Mesodermal cell (in vitro differentiated cells): ENCODE results near the gene SUPT3H.

Experiments used
- H3K27ac ChIP-seq: 2 replicates; pipeline ENCODE4 v1.7.0; 2013; ENCODE audit warnings: mild to moderate bottlenecking, low read depth, low read length, moderate library complexity; ENCODE audit not compliant: severe bottlenecking
- H3K36me3 ChIP-seq: 2 replicates; pipeline ENCODE4 v1.7.1; 2013; ENCODE audit warnings: mild to moderate bottlenecking, low read length, moderate library complexity; ENCODE audit not compliant: control insufficient read depth, insufficient read depth
- H3K4me1 ChIP-seq: one replicate; pipeline ENCODE4 v1.7.1; 2013; ENCODE audit warnings: mild to moderate bottlenecking, low read length; ENCODE audit not compliant: insufficient read depth, control insufficient read depth, poor library complexity, severe bottlenecking
- H3K4me3 ChIP-seq: 2 replicates; pipeline ENCODE4 v1.7.0; 2013; ENCODE audit warnings: low read length, control low read depth, mild to moderate bottlenecking; ENCODE audit not compliant: insufficient read depth, poor library complexity, severe bottlenecking; ENCODE audit errors: extremely low read depth
- H3K9me3 ChIP-seq: 2 replicates; pipeline ENCODE4 v1.7.1; 2013; ENCODE audit warnings: mild to moderate bottlenecking, low read length, moderate library complexity; ENCODE audit not compliant: control insufficient read depth
- WGBS, 2 experiments: methylation state at CpG; one replicate each; pipeline ENCODE4 v1.1.5; 2013; ENCODE audit warnings: missing lambda C conversion rate in 2 of 2; ENCODE audit not compliant: insufficient coverage in 2 of 2; 5-methylcytosine and 5-hydroxymethylcytosine counted together

The SUPT3H gene

DNA sequence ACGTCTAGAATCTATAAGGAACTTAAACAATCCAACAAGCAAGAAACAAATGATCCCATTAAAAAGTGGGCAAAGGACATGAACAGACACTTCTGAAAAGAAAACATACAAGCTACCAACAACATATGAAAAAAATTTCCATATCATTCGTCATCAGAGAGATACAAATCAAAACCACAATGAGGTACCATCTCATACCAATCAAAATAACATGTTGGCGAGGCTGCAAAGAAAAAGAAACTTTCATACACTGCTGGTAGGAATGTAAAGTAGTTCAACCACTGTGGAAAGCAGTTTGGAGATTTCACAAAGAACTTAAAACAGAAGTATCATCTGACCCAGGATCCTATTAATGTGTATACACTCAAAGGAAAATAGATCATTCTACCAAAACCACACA is 293.5 kb downstream of the SUPT3H start:
- no peaks in the 10 kb centered on the region for H3K36me3 ChIP-seq
- peaks cover 3% of the 10 kb centered on the region for H3K9me3 ChIP-seq
- no peak overlapping the region for H3K27ac ChIP-seq
- no peak overlapping the region for H3K4me3 ChIP-seq
- no peaks in the 10 kb centered on the region for H3K4me1 ChIP-seq
- WGBS, 2 experiments, result 92% methylated on average over 1 of the region's 3 CpGs; no CpG with 5 or more reads in 1 of the 2 experiments

DNA sequence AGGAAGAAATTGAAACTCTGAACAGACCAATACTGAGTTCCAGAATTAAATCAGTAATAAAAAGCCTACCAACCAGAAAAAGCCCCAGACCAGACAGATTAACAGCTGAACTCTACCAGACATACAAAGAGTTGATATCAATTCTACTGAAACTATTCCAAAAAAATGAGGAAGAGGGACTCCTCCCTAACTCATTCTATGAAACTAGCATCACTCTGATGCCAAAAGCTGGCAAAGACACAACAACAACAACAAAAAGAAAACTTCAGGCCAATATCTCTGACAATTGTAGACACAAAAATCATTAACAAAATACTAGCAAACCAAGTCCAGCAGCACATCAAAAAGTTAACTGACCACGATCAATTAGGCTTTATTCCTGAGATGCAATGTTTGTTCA is 295.6 kb downstream of the SUPT3H start:
- no peaks in the 10 kb centered on the region for H3K36me3 ChIP-seq
- no peaks in the 10 kb centered on the region for H3K4me1 ChIP-seq
- no peak overlapping the region for H3K4me3 ChIP-seq
- H3K27ac ChIP-seq, result no peak overlapping the region
- no CpG with 5 or more reads among the region's 1 CpG for WGBS, 2 experiments
- H3K9me3 ChIP-seq, result peaks cover 15% of the 10 kb centered on the region

DNA sequence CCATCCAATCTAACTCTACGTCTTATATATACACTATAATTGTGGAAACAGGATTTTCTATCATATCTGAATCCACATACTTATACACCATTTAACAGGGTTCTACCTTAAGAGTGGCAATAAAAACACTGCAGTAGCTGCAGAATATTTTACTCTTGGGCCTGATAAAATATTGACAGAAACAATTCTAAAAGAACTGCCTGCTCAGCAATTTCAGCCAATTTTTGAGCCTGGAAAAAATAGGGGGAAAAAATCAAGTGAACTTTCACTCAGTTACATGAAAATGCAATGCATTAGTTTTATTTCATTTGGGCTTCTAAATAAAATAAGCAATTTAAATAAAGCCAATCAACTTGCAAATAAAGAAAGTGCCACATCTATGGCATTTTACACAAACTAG is 296.1 kb downstream of the SUPT3H start:
- Histone ChIP-seq H3K9me3 (peaks cover 15% of the 10 kb centered on the region), H3K27ac (no peak overlapping the region)
- WGBS, 2 experiments, result no CpG with 5 or more reads among the region's 1 CpG

DNA sequence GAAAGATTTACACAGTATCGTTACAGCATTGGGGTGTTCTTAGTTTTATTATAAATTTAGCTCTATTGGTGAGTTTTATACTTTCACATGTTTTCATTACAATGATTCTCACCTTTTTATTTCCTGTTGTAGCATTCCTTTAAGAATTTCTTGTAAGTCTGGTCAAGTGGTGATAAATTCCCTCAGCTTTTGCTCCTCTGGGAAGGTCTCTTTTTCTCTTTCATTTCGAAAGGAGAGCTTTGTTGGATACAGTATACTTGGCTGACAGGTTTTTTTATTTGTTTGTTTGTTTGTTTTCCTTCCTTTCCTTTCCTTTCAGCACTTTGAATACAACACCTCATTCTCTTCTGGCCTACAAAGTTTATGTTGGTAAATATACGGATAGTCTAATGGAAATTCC is 299.3 kb downstream of the SUPT3H start:
- Histone ChIP-seq H3K9me3 (peaks cover 15% of the 10 kb centered on the region), H3K4me1 (no peaks in the 10 kb centered on the region), H3K27ac (no peak overlapping the region), H3K4me3 (no peak overlapping the region), H3K36me3 (no peaks in the 10 kb centered on the region)
- no CpG with 5 or more reads among the region's 3 CpGs for WGBS, 2 experiments

More for the DNA sequence above, 296.1 kb downstream of the SUPT3H start:
- no peaks in the 10 kb centered on the region for H3K4me1 ChIP-seq
- no peak overlapping the region for H3K4me3 ChIP-seq
- H3K36me3 ChIP-seq, result no peaks in the 10 kb centered on the region

DNA sequence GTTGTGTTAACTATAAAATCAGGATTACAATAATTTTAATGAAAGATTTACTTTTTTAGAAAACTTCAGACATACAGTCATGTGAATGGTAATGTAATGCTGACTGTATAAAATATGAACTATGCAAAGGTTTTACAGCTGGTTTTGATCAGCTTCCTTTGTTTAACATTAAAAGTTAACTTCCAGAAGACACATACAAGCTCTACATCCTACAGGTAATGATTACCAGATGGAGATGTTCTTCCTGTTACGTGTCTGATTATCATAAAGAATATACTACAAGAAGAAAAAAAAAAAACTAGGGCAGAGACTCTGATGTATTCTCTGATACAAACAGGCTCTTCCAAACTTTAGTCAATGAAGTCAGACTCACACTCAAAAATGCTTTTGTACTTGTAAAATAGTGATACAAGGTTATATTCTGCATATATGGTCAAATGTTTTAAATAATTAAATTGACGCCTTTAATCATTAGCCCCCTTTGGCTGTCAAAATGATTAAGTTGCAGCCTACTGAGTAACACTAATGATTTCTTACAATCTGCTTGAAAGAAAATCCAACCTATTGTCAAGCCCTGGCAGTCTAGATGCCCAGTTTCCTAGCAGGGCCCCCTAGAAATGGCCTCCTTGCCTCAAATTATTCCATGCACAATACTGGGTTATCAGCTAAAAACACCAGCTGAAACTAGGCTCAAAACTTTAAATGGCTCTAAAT is 301.4 kb downstream of the SUPT3H start:
- 86% methylated on average over 1 of the region's 2 CpGs; no CpG with 5 or more reads in 1 of the 2 experiments for WGBS, 2 experiments
- Histone ChIP-seq H3K9me3 (peaks cover 15% of the 10 kb centered on the region), H3K4me1 (no peaks in the 10 kb centered on the region), H3K4me3 (no peak overlapping the region), H3K36me3 (no peaks in the 10 kb centered on the region), H3K27ac (no peak overlapping the region)

DNA sequence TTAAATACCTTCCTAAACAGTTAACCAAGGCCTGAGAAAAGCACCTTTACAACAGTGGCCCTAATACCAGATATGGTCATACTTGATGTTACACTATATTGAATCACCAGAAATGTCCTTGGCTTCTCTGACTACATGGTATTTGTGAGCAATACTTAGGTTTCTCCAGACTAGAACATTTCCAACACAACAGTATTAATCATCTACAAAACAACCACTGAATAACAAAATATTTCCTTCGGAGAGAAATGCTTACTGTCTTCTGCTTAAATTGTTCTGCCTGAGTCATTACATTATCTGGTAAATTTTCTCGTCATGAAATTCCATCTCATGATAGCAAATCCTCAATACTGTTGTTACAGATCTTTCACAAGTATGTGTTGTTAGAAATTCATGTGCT is 302.5 kb downstream of the SUPT3H start:
- H3K4me1 ChIP-seq, result no peaks in the 10 kb centered on the region
- H3K9me3 ChIP-seq, result peaks cover 15% of the 10 kb centered on the region
- WGBS, 2 experiments, result 80 to 86% methylated on average over 1 of the region's 2 CpGs
- H3K27ac ChIP-seq, result no peak overlapping the region
- H3K4me3 ChIP-seq, result no peak overlapping the region
- no peaks in the 10 kb centered on the region for H3K36me3 ChIP-seq

DNA sequence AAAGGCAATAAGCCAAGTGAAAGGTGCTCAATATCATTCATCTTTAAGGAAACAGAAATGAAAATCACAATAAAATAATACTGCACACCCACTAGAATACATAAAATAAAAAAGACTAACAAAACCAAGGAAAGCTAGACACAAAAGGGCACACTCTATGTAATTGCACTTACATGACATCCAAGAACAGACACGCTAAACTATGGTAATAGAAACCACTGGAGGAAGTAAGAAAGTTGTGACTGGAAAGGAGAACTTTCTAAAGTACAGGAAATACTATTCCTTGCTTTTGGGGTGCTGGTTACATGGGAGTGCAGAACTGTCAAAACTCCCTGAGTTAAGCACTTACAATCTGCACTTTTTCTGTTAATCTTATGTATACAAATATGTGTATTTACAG is 303.3 kb downstream of the SUPT3H start:
- peaks cover 13% of the 10 kb centered on the region for H3K9me3 ChIP-seq
- no peaks in the 10 kb centered on the region for H3K36me3 ChIP-seq
- WGBS, 2 experiments, result no CpG with 5 or more reads among the region's 1 CpG
- H3K27ac ChIP-seq, result no peak overlapping the region
- no peaks in the 10 kb centered on the region for H3K4me1 ChIP-seq
- no peak overlapping the region for H3K4me3 ChIP-seq

DNA sequence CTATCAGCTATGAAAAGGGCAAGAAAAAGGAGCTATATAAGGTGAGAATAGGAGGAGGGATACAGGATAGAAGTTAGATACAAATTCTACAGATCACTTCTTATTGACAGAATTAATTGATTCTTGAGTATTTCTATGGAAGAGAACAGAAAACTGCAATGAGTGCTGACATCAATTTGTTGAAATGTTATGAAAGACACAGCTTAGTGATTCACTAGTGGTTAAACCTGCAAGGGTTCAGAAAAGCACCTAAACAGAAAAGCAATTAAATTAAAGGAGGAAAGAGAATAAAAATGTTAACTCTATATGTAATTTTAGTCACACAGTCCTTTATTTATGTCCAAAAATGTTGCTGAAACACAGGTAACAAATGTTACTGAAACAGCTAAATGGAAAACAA is 304.0 kb downstream of the SUPT3H start:
- no peak overlapping the region for H3K4me3 ChIP-seq
- no peak overlapping the region for H3K27ac ChIP-seq
- peaks cover 8% of the 10 kb centered on the region for H3K9me3 ChIP-seq
- no peaks in the 10 kb centered on the region for H3K4me1 ChIP-seq
- H3K36me3 ChIP-seq, result no peaks in the 10 kb centered on the region

DNA sequence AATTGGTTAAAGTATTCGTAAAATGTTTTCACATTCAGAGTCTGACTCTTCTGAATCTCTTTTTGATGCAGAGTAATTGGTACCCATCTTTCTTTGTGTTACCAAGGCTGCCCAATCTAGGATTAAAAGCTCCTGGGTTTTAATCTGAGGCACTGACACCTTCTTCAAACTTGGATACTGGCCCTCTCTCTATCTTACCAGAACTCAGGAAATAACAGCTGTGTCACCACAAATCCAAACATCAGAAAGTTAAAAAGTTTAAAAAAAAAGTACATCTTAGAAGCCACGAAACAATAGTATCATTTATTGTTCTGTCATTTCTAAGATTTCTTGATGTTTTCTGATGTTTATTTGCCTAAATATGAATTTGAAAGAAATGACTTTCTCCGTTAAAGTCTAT is 305.1 kb downstream of the SUPT3H start:
- 88% methylated on average over 1 of the region's 3 CpGs; no CpG with 5 or more reads in 1 of the 2 experiments for WGBS, 2 experiments
- Histone ChIP-seq H3K9me3 (no peaks in the 10 kb centered on the region), H3K4me1 (no peaks in the 10 kb centered on the region), H3K4me3 (no peak overlapping the region), H3K27ac (no peak overlapping the region), H3K36me3 (no peaks in the 10 kb centered on the region)

DNA sequence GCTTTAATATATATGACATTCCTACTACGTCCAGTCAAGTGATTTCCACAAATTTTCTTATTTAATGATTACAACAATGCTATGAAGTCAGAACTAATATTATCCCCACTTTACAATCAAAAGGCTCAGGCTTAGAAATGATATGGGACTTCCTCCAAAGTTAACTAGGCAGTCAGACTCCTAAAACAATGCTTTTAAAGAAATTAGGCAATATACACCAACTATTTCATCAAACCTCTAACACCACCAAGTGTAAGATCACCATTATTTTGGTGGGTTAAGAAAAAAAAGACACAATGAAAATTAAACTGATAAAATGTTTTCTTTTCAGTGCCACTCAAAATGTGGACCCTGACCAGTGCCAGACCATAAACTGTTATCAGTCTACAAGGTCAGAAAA is 305.7 kb downstream of the SUPT3H start:
- no peaks in the 10 kb centered on the region for H3K9me3 ChIP-seq
- no peaks in the 10 kb centered on the region for H3K36me3 ChIP-seq
- no CpG with 5 or more reads among the region's 1 CpG for WGBS, 2 experiments
- no peaks in the 10 kb centered on the region for H3K4me1 ChIP-seq
- H3K27ac ChIP-seq, result no peak overlapping the region
- H3K4me3 ChIP-seq, result no peak overlapping the region

DNA sequence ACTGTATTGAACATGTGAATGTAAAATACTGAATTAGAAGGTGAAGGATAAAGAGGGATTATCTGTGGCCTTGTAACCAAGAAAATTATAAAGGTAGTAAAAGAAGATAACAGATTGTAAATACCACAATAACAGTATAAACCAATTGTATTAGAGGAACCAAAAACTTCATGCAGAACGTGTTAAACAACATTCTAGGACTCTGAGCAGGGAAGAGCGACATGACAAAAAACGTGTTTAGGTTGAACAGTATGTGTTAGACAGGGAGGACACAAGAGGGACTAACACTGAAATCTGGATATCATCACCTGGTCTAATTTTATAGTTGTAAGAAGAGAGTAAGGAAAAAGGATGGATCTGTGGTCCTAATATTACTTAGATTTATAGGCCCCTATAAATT is 308.6 kb downstream of the SUPT3H start:
- 84 to 85% methylated on average over 3 of the region's 3 CpGs for WGBS, 2 experiments
- Histone ChIP-seq H3K9me3 (no peaks in the 10 kb centered on the region), H3K27ac (no peak overlapping the region), H3K4me1 (no peaks in the 10 kb centered on the region), H3K4me3 (no peak overlapping the region), H3K36me3 (no peaks in the 10 kb centered on the region)
